ENCODE results near the gene MYH15.

GRCh38 chr3:108406661-108407206 is 103.7 kb downstream of the MYH15 start:
- peak; percentile 16 to 86 (median 62) for TF ChIP-seq CTCF (IDR thresholded peaks at IDR 0.05)
- TF ChIP-seq POLR2A (IDR thresholded peaks at IDR 0.05), result no peak

All from adrenal gland (tissue), 5 donors.